LNCAP (cell line): ENCODE data around the gene MYH3.

Experiments used
- CTCF ChIP-seq: fragments of 450-650 bp; IDR thresholded peaks from 2 replicates; pipeline ENCODE4 v1.5.1; 2017; ENCODE audit warnings: mild to moderate bottlenecking

The MYH3 gene

GRCh38 chr17:10683853-10684252, 26.7 kb upstream of the MYH3 start:
- peak; percentile 57 for TF ChIP-seq CTCF

DNA sequence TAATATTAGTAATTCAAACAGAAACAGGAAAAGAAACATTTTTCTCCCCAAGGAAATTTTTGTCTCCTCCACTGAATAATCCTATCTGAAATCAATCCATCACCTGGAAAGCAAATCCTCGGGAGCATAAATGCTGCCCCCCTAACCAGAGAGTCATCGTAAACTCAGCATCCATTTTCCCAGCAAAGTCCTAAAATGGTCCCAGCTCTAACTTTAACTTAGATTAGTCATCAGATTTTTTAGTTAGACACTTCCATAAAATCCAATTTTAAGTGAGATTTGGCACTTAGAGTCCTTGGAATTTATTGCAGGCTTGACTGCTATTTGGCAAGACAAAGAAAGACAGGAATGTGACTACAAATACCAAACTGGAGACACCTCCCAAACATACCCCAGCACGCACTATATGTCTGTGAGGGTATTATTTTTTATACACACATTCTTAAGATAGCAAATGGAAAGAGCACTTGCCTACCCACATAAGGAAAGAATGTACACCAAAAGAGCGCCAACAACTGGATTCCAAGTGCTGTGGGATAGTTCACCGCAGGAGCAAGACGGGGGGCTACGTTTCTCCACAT, 24.8 kb upstream of the MYH3 start:
- TF ChIP-seq CTCF = no peak

DNA sequence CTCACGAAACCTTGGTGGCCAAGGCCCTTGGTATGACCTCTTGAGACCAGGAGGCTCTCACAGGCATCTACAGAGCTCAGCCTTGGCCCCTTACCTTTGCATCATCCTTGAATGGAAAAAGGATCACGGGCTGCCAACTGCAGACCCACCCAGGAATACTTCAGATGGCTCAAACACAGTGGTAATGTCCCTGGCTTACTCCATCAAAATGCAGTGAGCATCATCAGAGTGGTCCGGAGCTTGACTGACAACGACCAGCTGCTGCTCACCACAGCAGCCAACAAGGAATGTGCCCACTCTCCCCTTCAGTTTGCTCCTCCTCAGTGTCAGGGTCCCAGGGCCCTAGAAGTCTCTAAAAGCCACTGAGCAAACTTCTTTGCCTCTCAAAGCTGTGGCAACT, 17.6 kb upstream of the MYH3 start:
- no peak for TF ChIP-seq CTCF

- no peak for TF ChIP-seq CTCF
Observed at GRCh38 chr17:10673312-10673711, 16.2 kb upstream of the MYH3 start.

DNA sequence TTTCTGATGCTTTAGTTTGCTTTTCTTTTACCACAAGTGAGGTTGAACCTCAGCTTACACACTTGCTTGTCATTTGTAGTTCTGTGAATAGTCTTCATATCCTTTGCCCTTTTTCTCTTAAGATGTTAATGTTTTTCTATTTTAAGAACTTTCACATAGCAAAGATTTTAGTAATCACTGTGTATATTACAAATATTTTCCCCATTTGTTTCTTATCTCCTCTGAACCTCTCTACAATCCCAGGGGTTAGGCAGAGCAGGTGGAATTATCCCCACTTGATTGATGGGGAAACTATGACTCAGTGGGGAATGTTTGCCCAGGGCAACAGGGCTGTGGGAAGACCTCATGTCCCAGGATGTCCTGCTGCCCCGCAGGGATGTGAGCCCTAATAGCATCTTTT, 11.7 kb upstream of the MYH3 start:
- TF ChIP-seq CTCF = no peak

DNA sequence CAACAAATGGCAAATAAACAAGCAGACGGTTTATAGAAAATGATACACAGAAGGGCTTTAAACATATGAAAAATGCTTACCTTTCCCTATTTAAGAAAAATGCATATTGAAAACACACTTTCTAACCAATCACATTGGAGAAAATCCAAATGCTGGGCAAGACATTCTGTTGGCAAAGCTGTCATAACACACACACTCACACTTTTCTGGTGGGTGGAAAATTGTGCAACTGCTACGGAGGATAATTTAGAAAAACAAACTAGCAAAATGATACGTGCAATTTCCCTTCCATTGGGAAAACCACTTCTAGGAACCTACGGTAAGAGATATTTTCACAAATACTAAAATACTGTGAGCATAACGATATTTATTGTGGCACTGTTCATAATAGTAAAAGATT, 9.8 kb upstream of the MYH3 start:
- TF ChIP-seq CTCF = no peak

- TF ChIP-seq CTCF = no peak
Observed at GRCh38 chr17:10664571-10664970, 7.5 kb upstream of the MYH3 start.

DNA sequence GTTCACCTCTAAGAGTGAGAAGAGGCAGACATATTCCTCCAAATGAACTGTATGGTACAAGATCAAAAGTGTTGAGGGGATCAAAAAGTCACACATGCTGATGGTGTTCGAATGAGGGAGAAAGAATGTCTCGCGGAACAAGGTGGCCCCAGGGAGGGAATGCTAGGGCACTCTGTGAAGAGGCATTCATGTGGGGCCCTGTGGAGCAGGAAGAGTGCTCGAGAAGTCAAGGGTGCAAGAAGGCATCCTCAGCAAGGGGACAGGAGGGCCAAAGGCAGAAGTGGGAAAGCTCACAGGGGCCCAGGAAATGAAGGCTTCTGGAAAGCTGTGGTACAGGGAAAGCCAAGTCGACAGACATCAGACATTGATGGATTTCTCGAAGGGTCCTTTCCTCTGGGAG, 6.1 kb upstream of the MYH3 start:
- TF ChIP-seq CTCF = no peak
